Measurements from ENCODE around the gene MACROD2.

MACROD2 gene

GRCh38 chr20:15439551-15439950 is 1444.2 kb downstream of the MACROD2 start:
- DNase-seq: no peak

DNA sequence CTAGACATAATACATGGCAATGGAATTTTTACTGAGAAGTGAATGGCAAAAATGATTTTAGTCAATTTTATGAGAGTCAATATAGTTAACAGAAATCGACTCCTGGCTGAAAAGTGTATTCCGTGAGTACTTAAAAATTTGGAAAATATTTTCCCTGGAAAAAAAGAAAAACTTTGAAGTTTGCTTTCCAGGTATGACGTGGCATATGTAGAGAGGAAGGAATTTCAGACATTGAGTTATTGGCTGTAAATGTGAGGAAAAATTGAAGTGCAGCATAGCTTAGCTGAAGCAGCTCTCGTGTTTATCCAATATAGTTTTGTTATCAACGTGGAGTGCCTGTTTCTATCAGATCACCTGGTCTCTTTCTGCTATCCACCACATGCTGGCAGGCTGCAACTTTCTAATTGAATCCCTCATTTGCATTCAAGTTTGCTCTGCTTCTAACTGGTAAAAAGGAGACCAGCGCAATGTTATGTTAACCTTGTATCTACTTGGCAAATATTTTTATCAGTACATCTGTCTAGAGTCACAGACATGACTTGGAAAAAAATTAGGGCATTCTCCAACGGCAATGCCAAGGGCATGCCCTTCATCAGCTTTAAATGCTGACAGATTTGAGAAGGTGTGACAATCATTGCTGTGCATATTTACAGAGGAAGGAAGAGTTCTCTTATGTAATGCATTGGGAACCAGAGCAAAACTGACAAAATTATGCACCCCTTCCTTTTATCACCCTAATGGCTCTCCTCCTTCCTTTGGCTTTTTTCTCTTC is 1444.9 kb downstream of the MACROD2 start:
- DNase-seq: no peak

DNA sequence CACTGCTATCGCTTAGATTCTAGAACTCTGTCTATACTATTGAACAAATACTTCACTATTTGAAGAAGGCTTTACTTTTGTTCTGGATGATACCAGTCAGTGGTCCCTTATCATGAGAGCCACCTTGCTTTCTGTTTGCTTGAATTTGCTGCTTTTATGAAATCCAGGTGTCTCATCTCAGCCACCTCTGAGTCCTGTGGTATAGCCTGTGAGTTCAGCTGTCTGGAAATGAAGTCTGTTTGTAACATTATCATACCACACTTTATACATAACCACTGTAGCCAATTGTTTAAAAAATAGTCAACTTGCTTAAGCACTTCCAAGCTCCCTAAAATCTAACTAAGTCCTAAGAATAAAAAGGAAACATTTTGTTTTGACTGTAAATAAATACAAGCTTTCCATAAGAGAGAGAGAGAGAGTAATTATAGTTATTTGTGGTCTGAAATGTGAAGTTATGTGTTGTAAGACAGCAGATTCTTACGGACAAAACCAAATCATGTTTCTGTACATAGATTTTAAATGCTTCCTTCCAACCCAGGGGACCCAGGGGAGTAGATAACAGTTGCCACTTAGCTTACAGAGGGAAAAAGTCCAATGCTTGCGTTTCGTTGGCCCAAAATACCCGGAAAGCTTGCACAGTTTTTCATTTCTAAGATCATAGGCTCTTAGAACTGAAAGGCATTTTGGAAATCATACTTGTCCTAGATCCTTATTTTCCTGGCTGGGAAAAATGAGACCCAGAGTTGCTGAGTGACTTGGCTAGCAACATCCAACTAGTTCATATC is 1449.9 kb downstream of the MACROD2 start:
- DNase-seq: no peak

GRCh38 chr20:15446373-15446772 is 1451.1 kb downstream of the MACROD2 start:
- no peak for DNase-seq

- no peak for DNase-seq
These were observed 1452.2 kb downstream of the MACROD2 start for GRCh38 chr20:15447549-15447948.

GRCh38 chr20:15449061-15449460 is 1453.7 kb downstream of the MACROD2 start:
- no peak for DNase-seq

DNA sequence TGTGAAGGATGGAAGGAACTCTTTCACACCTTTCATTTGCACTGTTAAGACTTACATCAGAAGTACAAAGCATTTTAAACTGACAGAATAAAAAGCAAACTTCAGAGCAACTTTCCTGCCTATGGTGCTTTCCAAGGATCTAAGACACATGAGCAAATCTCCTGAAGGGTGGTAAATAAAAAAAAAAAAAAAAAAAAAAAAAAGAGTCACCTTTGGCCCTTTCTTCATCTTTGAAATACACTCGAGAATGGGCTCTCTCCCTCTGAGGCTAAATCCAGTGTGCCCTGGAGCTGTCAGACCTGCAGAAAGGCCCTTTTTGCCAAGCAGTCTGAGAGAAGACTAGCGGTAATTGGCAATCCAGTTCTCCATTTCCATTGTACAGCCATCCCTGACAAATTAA is 1455.9 kb downstream of the MACROD2 start:
- no peak for DNase-seq

DNA sequence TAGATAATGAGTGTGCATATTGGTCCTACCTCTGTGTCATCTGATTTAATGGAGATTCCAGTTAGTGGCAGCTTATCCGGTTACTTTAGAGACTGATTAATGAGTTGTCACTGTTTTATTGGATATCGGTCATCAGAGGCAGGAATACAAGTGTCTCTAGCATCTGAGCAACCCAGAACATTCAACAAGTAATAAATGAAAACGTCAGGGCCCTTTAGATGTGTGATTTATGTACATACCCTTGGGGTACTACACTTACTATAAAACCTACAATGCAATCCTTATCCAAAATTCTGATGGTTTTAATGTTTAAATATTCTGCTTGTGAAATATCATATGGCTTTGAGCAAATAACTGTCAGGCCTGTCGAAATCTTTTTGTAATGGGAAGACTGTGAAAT is 1460.0 kb downstream of the MACROD2 start:
- no peak for DNase-seq

GRCh38 chr20:15461938-15462337 is 1466.6 kb downstream of the MACROD2 start:
- DNase-seq: no peak

DNA sequence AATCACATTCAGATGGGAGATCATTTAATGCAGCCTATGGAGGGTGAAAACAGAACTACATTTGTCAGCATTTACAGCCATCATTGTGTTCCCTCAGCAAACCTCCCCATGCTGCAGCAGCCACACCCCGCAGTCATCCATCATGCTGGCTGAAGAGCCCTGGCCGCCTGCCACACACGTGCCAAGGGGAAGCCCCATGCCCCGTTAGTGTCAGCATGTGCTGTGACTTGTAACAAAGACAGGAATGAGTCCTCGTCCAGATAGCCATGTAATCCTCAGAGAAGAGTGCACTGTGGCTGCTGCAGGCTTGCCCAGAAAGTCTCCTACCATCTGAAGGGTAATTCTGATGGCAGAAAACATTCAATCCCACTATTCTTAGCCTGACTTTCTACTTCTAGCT is 1480.2 kb downstream of the MACROD2 start:
- DNase-seq: no peak

DNA sequence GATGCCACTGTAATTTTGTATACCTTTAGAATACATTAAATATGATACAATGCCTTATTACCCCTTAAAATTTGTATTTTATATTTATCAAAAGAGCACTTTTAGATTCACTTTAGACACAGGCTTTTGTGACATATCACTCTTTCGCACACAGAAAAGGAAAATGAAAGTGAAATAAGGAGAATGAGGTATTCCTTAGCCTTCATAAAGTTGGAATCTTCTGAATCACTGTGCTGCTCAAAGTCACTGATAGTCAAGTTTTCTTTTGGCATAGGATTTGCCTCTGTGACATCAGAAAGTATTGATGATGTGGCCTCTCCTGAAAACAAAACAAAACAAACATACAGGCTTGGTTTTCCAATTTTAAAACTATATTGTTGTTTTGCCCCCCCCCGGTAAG is 1480.9 kb downstream of the MACROD2 start:
- DNase-seq: no peak

DNA sequence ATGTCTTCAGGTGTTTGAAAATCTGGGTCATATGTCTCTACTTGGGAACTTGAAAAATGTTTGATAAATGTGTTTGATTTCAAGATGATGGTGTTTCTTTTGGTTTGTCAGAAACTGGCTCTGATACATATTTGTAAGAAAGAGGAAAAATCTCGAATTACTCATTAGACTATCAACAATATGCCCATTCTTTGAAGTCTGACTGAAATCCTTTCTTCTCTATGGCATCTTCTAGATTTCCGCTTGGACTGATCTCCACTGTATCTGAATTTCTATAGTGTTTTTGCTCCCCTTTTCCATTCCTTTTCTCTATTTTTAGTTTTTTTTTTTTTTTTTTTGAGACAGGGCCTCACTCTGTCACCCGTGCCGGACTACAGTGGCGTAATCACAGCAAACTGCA is 1481.5 kb downstream of the MACROD2 start:
- DNase-seq: no peak

DNA sequence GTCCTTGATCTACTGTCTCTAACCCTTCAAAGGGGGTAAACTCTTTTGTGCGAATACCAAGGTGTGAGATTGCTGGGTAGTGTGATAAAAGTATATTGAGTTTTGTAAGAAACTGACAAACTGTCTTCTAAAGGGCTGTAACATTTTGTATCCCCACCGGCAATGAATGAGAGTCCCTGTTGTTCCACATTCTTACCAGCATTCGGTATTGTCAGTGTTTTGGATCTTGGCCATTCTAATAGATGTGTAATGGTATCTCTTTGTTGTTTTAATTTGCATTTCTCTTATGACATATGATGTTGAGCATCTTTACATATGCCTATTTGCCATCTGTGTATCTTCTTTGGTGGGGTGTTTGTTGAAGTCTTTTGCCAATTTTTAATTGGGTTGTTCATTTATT is 1487.2 kb downstream of the MACROD2 start:
- no peak for DNase-seq

GRCh38 chr20:15485519-15485918 is 1490.2 kb downstream of the MACROD2 start:
- no peak for DNase-seq

DNA sequence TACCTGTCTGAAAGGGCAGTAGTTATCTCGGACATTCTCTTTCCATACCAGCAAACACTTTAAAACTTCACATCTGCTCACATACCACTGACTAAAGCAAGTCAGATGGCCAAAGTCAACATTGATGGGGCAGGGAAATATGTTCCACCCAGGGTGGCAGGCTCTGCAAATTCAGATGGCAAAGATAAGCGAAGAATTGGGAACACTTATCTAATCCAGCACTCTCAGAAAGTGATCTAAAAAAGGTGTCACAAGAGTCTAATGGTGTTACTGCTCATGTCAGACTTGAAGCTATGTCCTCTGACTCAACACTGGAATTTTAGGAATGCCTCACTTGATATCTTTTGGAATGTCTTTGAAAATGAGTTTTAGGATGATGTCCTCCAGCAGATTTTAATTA is 1491.7 kb downstream of the MACROD2 start:
- no peak for DNase-seq

DNA sequence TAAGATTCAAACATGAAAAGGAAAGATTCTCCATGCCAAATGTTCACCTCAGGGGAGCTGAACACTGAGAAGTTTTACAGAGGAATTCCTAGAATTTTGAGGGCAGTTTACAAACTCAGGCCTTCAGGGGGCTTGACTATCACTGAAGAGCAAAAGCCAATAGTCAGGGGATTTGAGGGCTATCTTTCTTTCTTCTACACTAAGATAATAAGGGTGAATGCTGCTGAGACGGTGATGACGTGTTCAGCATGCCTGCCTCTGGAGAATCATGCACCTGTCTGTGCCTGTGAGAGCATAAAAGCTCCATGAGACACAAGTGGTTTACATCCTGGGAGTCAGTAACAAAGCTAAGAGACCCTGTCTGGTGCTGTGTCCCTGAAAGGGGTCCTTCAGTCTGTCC is 1492.4 kb downstream of the MACROD2 start:
- no peak for DNase-seq

DNA sequence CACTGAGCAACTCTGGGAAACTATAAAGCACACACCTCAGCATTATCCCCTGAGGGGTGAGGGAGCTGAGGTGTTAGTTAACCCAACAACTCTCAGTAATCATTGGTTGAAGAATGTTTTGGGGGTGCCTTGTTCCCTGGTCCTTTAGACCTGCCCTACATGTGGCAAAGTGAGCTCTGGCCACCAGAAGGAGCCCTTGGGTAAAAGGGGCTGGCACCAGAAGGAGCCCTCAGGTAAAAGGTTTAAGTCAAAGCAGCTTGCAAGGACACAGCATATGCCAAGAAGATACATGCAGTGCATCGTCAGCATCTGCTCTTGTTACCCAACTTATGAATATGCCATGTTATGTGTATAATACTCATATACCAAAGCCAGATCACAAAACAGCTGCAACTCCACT is 1496.3 kb downstream of the MACROD2 start:
- no peak for DNase-seq

DNA sequence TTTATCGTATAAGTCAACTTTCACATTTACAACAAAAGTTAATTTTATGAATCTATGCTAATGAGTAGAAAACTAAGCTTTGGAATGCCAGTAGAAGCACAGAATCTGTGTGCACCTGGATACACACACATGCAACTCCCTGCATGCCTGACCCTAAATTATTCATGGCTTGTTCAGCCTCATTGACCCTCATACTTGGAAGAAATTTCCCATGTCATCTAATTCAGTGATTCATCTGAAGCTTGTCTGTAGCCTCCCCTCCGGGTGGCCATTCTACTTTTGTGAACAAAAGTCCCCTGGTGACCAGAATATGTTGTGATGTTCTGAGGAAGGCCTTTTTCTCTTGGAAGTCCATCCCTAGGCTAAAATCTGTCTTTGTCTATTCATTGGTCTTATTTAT is 1499.5 kb downstream of the MACROD2 start:
- no peak for DNase-seq

GRCh38 chr20:15496501-15497039 is 1501.3 kb downstream of the MACROD2 start:
- no peak for DNase-seq

- no peak for DNase-seq
These were observed 1503.6 kb downstream of the MACROD2 start for GRCh38 chr20:15498926-15499325.

DNA sequence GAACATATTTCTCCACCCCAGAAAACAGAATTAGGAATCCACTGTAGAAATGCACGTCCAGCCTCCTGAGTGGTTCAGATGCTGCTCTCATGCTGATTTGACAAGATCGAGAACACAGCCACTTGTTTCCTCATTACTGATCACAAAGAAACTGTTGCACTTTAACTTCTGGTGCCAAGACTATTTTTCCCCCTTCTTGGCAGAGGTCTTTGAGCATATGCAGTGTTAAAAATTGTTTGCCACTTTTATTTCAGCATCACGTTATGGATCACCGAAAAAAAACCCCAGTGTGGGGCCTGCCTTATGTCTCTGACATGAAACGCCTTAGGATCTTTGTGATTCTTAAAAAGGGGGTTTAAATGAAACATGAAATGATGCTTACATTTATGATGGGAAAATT is 1511.0 kb downstream of the MACROD2 start:
- DNase-seq: no peak

GRCh38 chr20:15507151-15507550 is 1511.8 kb downstream of the MACROD2 start:
- no peak for DNase-seq

DNA sequence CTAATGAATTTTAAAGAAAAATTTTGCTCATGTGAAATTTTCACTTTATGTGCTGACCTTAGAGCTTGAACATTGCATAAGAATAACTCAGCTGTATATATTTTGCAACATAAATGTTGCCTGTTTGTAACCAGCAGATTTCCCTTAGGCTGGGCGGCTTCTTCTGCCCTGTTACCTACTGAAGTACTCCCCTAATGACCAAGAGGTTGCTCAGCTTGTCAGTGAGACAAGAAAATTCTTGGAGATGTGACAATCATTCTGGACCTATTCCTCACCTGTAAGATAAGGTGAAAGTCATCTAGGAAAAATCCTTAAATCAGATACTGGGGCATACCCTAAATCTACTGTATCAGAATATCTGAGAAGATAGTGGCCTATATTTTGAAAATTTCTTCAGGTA is 1516.2 kb downstream of the MACROD2 start:
- no peak for DNase-seq

GRCh38 chr20:15512916-15513315 is 1517.6 kb downstream of the MACROD2 start:
- DNase-seq: no peak
